Body of pancreas (tissue), 4 donors: ENCODE results near the gene ADRA2C.

Experiments used
- POLR2A ChIP-seq, 3 donors: fragments of 450-650 bp; IDR thresholded peaks; one replicate each; pipeline ENCODE4 v1.6.1; 2016; ENCODE audit warnings: antibody characterized with exemption in 3 of 3, mild to moderate bottlenecking in 2 of 3
- TF ChIP-seq, protein P1 (sequence below), 7 experiments: fragments of 450-650 bp in 4 of 7; fragments of 200-600 bp in 3 of 7; sonication (generic) in 3 of 7; IDR thresholded peaks; one replicate each; pipeline ENCODE4 v1.5.1; 2016 to 2019; ENCODE audit warnings: antibody characterized with exemption in 7 of 7

DNA sequence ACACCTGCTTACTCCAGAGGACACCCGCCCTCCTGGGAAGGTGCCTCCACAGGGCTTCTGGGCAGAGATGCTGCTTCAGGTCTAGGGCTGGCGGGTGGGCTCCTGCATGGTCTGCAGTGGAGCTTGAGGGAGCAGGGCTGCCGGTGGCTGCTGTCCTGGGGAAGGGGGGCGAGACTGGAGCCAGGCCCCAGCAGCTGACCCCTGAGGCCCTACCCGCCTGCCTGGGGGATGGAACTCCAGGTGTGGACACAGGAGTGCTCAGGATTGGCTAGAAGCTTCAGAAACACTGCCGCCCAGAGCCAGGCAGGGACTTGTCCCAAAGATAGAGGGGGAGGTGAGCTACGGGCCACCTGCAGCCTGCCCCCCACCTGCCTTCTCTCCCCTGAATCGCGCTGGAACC, 33.0 kb upstream of the ADRA2C start:
- TF ChIP-seq, protein P1, sequence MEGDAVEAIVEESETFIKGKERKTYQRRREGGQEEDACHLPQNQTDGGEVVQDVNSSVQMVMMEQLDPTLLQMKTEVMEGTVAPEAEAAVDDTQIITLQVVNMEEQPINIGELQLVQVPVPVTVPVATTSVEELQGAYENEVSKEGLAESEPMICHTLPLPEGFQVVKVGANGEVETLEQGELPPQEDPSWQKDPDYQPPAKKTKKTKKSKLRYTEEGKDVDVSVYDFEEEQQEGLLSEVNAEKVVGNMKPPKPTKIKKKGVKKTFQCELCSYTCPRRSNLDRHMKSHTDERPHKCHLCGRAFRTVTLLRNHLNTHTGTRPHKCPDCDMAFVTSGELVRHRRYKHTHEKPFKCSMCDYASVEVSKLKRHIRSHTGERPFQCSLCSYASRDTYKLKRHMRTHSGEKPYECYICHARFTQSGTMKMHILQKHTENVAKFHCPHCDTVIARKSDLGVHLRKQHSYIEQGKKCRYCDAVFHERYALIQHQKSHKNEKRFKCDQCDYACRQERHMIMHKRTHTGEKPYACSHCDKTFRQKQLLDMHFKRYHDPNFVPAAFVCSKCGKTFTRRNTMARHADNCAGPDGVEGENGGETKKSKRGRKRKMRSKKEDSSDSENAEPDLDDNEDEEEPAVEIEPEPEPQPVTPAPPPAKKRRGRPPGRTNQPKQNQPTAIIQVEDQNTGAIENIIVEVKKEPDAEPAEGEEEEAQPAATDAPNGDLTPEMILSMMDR (IDR thresholded peaks at IDR 0.05) = no peak
- no peak for TF ChIP-seq POLR2A (IDR thresholded peaks at IDR 0.05)
